Activated CD4-positive, alpha-beta T cell treated with anti-CD3 and anti-CD28 coated beads for 1 hour (primary cell): ENCODE measurements around the gene SLC26A11.
"Not testable (repeated sequence)": the region's sequence is repeated elsewhere in the genome, so short reads cannot be mapped to it uniquely, and the experiment has no call there.

Source experiments
- DNase-seq: peaks from one replicate; pipeline ENCODE4 v3.0.0-alpha.2; 2020

The SLC26A11 gene

DNA sequence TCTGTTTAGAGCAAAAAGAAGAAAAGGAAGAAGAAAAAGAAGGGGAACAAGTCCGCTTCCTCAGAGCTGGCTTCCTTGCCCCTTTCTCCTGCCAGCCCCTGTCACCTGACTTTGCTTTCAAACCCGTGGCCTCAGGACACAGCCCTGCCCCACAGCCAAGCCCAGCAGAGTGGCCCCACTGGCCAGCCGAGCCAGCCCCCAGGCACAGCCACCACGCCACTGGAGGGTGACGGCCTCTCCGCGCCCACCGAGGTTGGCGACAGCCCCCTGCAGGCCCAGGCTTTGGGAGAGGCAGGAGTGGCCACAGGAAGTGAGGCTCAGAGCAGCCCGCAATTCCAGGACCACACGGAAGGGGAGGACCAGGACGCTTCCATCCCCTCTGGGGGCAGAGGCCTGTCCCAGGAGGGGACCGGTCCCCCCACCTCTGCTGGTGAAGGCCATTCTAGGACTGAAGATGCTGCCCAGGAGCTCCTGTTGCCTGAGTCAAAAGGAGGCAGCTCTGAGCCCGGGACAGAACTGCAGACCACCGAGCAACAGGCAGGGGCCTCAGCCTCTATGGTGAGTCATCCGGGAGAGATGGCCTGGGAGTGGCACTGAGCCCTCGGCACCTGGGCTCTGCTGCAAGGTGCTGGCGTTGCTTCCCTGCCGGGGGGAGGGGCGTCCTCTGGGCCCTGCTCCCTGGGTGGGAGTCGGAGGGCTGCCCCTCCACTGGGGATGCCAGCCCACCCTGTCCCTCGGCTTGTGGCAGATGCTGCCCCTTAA, 67.8 kb downstream of the SLC26A11 start:
- DNase-seq, result no peak

DNA sequence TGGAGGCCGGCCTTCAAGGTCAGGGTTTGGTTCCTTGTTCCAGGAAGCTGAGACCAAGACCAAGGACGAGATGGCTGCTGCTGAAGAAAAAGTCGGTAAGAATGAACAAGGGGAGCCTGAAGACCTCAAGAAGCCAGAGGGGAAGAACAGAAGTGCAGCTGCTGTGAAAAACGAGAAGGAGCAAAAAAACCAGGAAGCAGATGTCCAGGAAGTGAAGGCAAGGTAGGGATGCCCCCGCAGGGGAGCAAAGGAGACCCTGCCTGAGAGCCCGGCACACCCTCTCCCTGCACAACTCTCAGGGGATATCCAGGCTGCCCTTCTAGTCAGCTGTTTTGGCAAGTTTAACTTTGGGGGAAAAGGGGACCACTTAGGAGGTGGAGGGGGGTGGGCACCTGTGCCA, 69.4 kb downstream of the SLC26A11 start:
- DNase-seq, result no peak

DNA sequence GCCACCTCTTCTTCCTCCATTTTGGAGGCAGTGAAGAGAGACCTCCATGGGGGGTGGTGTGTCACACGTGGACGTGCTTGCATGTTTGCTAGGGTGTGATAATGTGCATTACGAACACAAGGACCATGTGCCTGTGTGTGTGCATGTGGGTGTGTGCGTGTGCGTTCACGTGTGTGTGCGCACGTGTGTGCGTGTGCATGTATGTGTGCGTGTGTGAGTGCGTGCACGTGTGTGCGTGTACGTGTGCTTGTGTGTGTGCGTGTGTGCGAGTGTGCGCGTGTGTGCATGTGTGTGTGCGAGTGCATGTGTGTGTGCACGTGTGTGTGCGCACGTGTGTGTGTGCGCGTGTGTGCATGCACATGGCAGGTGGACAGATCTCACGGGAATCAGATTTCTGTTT, 69.9 kb downstream of the SLC26A11 start:
- DNase-seq, result no peak

DNA sequence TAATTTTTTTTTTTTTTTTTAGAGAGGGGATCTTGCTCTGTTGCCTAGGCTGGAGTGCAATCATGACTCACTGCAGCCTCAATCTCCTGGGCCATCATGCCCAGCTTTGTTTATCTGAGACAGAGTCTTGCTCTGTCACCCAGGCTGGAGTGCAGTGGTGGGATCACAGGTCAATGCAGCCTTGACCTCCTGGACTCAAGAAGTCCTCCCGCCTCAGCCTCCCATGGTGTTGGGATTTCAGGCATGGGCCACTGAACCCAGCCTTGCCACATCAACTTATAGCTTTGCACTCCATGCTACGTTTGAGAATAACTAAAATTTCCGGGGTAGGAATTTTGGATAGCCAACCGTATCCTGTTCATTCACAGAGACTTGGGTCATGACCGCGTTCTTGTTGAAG, 71.0 kb downstream of the SLC26A11 start:
- DNase-seq, result no peak

DNA sequence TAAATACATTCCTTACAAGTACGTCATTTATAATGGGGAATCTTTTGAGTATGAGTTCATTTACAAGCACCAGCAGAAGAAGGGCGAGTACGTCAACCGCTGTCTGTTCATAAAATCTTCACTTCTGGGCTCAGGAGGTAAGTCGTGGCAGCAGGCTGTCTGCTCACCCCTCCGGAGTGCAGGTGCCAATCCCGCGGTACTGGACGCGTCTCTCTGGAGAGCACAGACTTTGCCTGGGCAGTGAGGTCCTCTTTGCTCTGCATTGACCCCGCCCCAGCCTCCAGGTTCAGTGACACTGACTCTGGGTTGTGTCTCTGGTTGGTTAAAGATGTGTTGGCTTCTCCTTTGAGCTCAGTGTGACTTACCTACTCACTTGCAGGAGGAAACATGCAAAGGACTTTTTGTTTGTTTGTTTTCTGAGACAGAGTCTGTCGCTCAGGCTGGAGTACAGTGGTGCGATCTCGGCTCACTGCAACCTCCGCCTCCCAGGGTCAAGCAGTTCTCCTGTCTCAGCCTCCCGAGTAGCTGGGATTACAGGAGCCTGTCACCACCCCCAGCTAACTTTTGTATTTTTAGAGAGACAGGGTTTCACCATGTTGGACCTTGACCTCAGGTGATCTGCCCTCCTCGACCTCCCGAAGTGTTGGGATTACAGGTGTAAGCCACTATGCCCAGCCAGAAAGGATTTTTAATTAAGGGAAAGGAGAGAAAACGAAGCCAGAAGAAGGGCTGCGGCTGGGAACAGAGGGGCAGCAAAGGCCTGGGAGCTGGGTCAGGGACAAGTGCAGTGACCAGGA, 71.7 kb downstream of the SLC26A11 start:
- no peak for DNase-seq

DNA sequence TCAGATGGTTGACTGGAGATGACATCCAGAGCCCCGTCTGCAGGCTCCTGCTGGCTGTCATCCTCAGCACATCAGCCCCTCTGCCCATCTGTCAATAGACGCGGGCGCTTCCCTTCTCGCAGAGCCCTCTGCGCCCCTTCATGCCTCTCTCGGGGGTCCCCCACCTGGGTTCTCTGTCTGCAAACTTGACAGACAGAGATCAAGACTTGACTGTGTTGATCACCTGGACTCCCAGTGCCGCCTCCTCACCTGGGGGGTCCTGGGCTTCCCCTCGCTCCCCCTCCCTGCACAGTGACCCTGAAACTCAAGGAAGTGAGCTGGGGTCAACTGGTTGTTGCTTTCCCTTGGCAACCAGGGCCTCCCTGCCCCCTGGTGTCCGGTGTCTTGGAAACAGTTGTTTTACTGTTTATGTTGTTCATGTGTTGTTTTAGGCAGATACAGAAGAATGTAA, 72.3 kb downstream of the SLC26A11 start:
- no peak for DNase-seq

DNA sequence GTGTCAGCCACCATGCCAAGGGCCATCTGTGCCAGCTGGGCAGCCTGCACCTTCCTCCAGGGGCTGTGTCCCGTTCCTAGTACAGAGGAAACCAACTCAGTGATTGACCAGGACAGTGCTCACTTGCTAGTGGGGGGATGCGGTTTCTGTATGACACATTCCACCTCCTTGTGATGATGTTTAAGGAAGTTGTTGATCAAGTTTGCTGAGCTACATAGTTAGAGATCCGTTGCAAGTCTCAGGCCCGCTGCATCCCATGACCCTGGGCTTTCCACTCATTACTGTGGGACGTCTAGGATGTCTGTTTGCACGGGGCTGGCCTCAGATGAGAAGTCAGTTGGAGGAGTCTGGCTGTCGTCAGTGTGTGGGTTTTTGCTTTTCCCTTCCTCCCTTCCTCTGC, 74.0 kb downstream of the SLC26A11 start:
- no peak for DNase-seq

DNA sequence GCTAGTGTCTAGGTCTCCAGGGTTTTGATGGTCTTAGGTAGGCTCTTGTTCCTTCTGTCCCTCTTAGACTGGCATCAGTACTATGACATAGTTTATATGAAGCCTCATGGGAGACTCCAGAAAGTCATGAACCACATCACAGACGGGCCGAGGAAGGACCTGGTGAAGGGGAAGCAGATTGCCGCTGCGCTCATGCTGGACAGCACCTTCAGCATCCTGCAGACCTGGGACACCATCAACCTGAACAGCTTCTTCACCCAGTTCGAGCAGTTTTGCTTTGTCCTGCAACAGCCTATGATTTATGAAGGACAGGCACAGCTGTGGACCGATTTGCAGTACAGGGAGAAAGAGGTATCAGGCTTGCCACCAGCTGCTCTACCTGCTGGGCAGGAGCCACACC, 74.4 kb downstream of the SLC26A11 start:
- no peak for DNase-seq

DNA sequence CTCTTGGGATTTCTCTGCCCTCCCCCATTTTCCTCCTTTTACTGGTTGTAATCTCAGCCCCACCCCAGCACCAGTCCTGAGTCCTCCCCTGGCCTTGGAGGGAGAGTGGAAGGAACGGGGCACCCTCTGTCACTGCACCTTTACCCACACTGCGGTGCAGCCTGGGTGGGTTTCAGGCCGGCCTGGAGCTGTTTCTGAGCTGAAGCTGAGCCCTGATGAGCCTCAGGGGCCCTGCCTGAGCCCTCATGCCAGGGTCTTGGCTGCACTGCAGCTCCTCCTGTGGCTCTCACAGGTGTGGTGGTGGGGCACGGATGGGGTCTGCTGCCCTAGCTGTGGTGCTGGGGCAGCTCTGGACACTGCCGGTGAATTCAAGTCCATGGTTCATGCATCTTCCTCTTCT, 74.9 kb downstream of the SLC26A11 start:
- DNase-seq, result no peak

DNA sequence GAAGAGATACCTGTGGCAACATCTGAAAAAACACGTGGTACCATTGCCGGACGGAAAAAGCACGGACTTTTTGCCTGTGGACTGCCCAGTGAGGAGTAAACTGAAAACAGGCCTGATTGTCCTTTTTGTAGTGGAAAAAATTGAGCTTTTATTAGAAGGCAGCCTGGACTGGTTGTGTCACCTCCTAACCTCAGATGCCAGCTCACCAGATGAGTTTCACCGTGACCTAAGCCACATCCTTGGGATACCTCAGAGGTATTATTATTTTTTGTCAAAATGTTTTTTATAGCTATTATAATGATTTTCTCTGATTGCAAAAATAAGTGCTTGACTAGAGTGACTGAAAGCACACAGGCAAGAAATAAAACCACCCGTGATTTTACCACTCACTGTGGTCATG, 75.3 kb downstream of the SLC26A11 start:
- DNase-seq, result no peak

DNA sequence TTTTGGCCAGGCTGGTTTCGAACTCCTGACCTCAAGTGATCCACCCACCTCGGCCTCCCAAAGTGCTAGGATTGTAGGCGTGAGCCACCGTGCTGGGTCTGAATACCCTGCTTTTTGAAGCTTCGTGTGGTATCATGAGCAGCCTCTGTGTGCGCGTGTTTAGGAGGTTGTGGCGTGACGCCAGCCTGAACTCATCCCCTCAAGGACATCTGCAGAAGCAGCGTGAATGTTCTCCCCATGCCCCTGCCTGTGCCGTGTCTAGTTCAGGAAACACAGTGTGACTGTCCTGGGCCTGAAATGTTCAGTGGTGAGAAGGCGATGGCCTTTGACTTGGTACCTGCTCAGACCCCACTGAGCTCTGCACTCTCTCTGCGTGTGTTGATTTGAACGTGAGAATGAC, 76.0 kb downstream of the SLC26A11 start:
- DNase-seq, result no peak

DNA sequence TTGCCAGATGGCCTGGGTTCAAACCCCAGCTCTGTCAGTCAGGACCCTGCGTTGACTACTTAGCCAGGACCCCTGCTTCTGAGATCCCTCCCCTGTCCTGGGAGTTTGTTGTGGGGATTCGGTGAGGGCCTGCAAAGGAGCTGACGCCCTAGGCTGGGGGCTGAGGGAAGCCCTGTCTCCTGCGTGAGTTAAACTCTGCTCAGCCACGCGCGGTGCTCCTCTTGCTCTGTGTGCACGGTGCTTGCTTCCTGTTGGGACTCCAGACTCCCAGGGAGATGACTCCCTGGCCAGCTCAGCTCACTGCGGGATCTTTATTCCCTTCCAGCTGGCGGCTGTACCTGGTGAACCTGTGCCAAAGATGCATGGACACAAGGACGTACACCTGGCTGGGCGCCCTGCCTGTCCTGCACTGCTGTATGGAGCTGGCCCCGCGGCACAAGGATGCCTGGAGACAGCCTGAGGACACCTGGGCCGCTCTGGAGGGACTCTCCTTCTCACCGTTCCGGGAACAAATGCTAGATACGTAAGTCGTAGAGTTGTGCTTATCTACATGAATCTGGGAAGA, 77.9 kb downstream of the SLC26A11 start:
- DNase-seq, result no peak

DNA sequence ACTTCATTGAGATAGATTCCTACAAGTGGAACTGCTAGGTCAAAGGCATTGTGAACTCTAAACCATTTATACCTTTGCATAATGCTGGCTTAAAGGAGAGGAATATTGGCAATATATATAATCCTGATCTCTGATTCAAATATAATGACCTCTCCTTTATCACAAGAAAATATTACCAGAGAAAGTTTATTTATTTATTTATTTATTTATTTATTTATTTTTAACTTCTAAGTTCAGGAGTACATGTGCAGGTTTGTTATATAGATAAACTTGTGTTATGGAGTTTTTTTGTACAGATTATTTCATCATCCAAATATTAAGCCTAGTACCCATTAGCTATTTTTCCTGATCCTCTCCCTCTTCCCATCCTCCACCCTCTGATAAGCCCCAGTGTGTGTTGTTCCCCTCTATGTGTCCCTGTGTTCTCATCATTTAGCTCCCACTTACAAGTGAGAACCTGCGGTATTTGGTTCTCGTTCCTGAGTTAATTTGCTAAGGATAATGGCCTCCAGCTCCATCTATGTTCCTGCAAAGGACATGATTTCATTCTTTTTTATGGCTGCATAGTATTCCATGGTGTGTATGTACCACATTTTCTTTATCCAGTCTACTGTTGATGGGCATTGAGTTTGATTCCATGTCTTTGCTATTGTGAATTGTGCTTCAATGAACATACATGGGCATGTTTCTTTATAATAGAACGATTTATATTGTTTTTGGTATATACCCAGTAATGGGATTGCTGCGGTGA, 79.3 kb downstream of the SLC26A11 start:
- not testable (repeated sequence) for DNase-seq

DNA sequence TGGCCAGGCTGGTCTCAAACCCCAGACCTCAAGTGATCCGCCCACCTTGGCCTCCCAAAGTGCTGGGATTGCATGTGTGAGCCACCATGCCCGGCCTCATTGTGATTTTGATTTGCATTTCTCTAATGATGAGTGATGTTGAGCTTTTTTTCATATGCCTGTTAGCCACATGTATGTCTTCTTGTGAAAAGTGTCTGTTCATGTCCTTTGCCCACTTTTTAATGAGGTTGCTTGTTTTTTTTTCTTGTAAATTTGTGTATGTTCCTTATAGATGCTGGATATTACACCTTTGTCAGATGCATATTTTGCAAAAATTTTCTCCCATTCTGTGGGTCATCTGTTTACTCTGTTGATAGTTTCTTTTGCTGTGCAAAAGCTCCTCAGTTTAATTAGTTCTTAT, 80.5 kb downstream of the SLC26A11 start:
- not testable (repeated sequence) for DNase-seq
